Ishikawa (cell line): ENCODE data around the gene NETO2.

Experiments
- CEBPB ChIP-seq: IDR thresholded peaks from 2 replicates; pipeline ENCODE4 v1.6.1; 2012
- CREB1 ChIP-seq: IDR thresholded peaks from 2 replicates; pipeline ENCODE4 v1.6.1; 2012; ENCODE audit warnings: low read depth
- EGR1 ChIP-seq: IDR thresholded peaks from 2 replicates; pipeline ENCODE4 v1.6.1; 2012
- EP300 ChIP-seq: IDR thresholded peaks from 2 replicates; pipeline ENCODE4 v1.6.1; 2012; ENCODE audit warnings: borderline replicate concordance
- FOXM1 ChIP-seq: IDR thresholded peaks from 2 replicates; pipeline ENCODE4 v1.6.1; 2012; ENCODE audit warnings: low read depth, borderline replicate concordance
- MAX ChIP-seq: IDR thresholded peaks from 2 replicates; pipeline ENCODE4 v1.6.1; 2012
- NFIC ChIP-seq: IDR thresholded peaks from 2 replicates; pipeline ENCODE4 v1.6.1; 2012
- RAD21 ChIP-seq: IDR thresholded peaks from 2 replicates; pipeline ENCODE4 v1.6.1; 2012; ENCODE audit warnings: low read depth
- REST ChIP-seq: IDR thresholded peaks from 2 replicates; pipeline ENCODE4 v1.6.1; 2012; ENCODE audit warnings: low read depth, mild to moderate bottlenecking
- TAF1 ChIP-seq: IDR thresholded peaks from 2 replicates; pipeline ENCODE4 v1.6.1; 2012; ENCODE audit warnings: low read depth, mild to moderate bottlenecking
- TCF12 ChIP-seq: IDR thresholded peaks from 2 replicates; pipeline ENCODE4 v1.6.1; 2012; ENCODE audit warnings: low read depth
- TEAD4 ChIP-seq: IDR thresholded peaks from 2 replicates; pipeline ENCODE4 v1.6.1; 2012
- USF1 ChIP-seq: IDR thresholded peaks from 2 replicates; pipeline ENCODE4 v1.6.1; 2012
- YY1 ChIP-seq: IDR thresholded peaks from 2 replicates; pipeline ENCODE4 v1.6.1; 2012; ENCODE audit warnings: low read depth
- ZBTB7A ChIP-seq: IDR thresholded peaks from 2 replicates; pipeline ENCODE4 v1.6.1; 2012; ENCODE audit warnings: low read depth

The NETO2 gene

GRCh38 chr16:47054306-47054705, 89.4 kb downstream of the NETO2 start:
- TF ChIP-seq FOXM1 (no peak), TEAD4 (no peak), EGR1 (no peak), TAF1 (no peak), REST (no peak), EP300 (no peak), TCF12 (no peak), USF1 (no peak), YY1 (no peak), CEBPB (no peak), MAX (no peak), ZBTB7A (no peak), RAD21 (no peak), CREB1 (no peak), NFIC (no peak)

- TF ChIP-seq YY1 (no peak), USF1 (no peak), TCF12 (no peak), CEBPB (no peak), CREB1 (no peak), EP300 (no peak), MAX (no peak), FOXM1 (no peak), TEAD4 (no peak), NFIC (no peak), ZBTB7A (no peak), RAD21 (no peak), TAF1 (no peak), EGR1 (no peak), REST (no peak)
Measured at GRCh38 chr16:47053895-47054294, 89.8 kb downstream of the NETO2 start.

GRCh38 chr16:47052666-47053640, 90.8 kb downstream of the NETO2 start:
- TF ChIP-seq EP300 (no peak), RAD21 (no peak), TAF1 (no peak), USF1 (no peak), EGR1 (no peak), FOXM1 (no peak), REST (no peak), CREB1 (no peak), MAX (no peak), TCF12 (no peak), TEAD4 (no peak), CEBPB (no peak), ZBTB7A (no peak)
